ENCODE measurements around the gene GCGR.

DNA sequence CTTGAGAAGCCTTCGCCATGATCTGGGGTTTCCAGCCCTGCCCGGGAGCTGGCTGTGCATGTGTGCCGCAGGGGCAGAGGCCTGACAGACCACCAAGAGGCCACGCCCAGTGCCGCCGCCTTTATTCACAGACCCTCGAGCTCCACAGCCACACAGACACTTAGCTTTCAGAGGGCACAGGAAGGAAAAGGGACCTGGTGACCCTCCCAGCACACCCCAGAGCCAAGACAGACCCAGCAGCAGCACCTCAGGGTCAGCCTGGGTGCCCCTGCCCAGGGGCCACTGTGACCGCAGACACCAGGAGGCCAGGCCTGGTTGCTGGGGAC, 18.3 kb downstream of the GCGR start:
- TF ChIP-seq CTCF (IDR thresholded peaks at IDR 0.05; ENCODE audit: low read depth, low read length) (no peak), POLR2A (IDR thresholded peaks at IDR 0.05; ENCODE audit: extremely low read depth, insufficient read length) (no peak), MYC (IDR thresholded peaks at IDR 0.05; ENCODE audit: low read depth, low read length) (no peak)
- TF ChIP-seq, protein P1, sequence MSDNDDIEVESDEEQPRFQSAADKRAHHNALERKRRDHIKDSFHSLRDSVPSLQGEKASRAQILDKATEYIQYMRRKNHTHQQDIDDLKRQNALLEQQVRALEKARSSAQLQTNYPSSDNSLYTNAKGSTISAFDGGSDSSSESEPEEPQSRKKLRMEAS (IDR thresholded peaks at IDR 0.05; ENCODE audit: low read depth, low read length): no peak

Measured in NB4 (cell line).